Esophagus squamous epithelium (tissue), 4 donors: ENCODE results near the gene IFIT1B.

ENCODE experiments used
- CTCF ChIP-seq, 6 experiments: fragments of 450-650 bp in 4 of 6; fragments of 200-600 bp in 2 of 6; sonication (generic) in 2 of 6; IDR thresholded peaks; one replicate each; pipeline ENCODE4 v1.5.1; 2016 to 2019; ENCODE audit warnings: antibody characterized with exemption in 6 of 6, mild to moderate bottlenecking in 4 of 6, moderate library complexity in 4 of 6
- POLR2A ChIP-seq, 4 donors: fragments of 450-650 bp; IDR thresholded peaks; one replicate each; pipeline ENCODE4 v1.6.1; 2017; ENCODE audit warnings: antibody characterized with exemption in 4 of 4, mild to moderate bottlenecking in 4 of 4, moderate library complexity in 3 of 4

DNA sequence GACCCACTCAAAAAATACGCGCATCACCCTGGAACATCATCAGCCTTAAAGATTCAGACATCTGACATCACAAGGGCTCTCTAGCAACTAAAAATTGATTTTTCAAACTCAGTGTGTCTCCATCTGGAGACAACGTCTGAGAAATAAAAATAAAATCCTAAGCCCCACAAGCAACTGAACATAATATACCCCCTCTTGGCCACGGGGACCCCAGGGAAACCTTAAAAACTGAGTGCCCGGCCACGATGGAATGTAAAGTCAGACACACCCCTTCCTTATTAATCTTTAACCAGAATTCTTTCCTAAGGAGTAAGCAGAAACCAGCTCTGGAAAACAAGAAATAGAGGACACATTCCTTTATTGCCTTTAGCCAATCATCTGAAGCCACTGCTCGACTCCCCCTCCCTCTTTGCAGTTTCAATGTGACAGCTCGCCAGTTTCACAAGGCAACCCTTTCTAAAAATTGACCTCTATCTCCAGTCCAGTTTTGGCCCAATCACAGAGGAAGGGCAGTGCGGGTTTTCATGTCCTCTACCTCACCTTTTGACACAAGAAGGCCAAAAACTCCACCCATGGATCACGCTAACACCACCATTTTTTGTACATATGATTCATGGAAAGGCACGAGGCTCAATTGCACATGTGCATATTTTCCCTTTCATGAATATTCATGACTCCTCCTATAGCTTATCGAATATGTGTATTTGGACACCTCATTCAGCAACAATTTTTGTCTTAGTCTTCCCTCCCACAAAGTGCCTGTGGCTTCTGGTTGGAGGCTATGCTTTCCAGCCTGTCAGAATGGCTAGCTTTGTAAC is 25.9 kb upstream of the IFIT1B start:
- TF ChIP-seq CTCF (IDR thresholded peaks at IDR 0.05) (no peak), POLR2A (IDR thresholded peaks at IDR 0.05) (no peak)
